Activated CD8-positive, alpha-beta memory T cell treated with anti-CD3 and anti-CD28 coated beads, Interleukin-2, amount 10 ng/mL, durations not matched to agents 7 days and 5 days (primary cell): ENCODE measurements around the gene CUEDC1. TPM values are rescaled to one million over a fixed set of nuclear protein-coding genes. Genes with fewer than 3 reads are reported as not detected.
A peak's percentile ranks its signal among the peaks of the same experiment; 100 is the strongest.

Source experiments
- ATAC-seq: fragments of 150-1000 bp; cut with Tn5 transposase; one replicate; pipeline ENCODE4 v1.10.0; 2021; ENCODE audit warnings: moderate library complexity
- CTCF ChIA-PET: fragments of 350-600 bp; sonication (Branson Sonifier 250); formaldehyde crosslinking; loops from one replicate; lab custom pipeline; 2021; ENCODE audit warnings: antibody characterized with exemption; lab: Charles Lee
- DNase-seq: peaks from one replicate; pipeline ENCODE4 v3.0.0-alpha.2; 2020
- H3K27ac Mint-ChIP-seq: one replicate; pipeline ENCODE4 v1.8.0; 2021; ENCODE audit warnings: mild to moderate bottlenecking, mixed read lengths
- H3K27me3 Mint-ChIP-seq: one replicate; pipeline ENCODE4 v1.8.0; 2021; ENCODE audit warnings: mixed read lengths
- H3K36me3 Mint-ChIP-seq: one replicate; pipeline ENCODE4 v1.8.0; 2021; ENCODE audit warnings: mild to moderate bottlenecking, mixed read lengths
- H3K4me1 Mint-ChIP-seq: one replicate; pipeline ENCODE4 v1.8.0; 2021; ENCODE audit warnings: mixed read lengths
- H3K4me3 Mint-ChIP-seq: one replicate; pipeline ENCODE4 v1.8.0; 2021; ENCODE audit warnings: mild to moderate bottlenecking, moderate library complexity, mixed read lengths
- H3K9me3 Mint-ChIP-seq: one replicate; pipeline ENCODE4 v1.8.0; 2022; ENCODE audit warnings: low read depth, mixed read lengths
- total RNA-seq, 2 experiments: library from RNA; stranded (reverse); gene quantifications; one replicate each; pipeline ENCODE4 v1.2.3, GENCODE V29; 2021

The CUEDC1 gene
- total RNA-seq, 2 experiments from 2014 or later = not detected

DNA sequence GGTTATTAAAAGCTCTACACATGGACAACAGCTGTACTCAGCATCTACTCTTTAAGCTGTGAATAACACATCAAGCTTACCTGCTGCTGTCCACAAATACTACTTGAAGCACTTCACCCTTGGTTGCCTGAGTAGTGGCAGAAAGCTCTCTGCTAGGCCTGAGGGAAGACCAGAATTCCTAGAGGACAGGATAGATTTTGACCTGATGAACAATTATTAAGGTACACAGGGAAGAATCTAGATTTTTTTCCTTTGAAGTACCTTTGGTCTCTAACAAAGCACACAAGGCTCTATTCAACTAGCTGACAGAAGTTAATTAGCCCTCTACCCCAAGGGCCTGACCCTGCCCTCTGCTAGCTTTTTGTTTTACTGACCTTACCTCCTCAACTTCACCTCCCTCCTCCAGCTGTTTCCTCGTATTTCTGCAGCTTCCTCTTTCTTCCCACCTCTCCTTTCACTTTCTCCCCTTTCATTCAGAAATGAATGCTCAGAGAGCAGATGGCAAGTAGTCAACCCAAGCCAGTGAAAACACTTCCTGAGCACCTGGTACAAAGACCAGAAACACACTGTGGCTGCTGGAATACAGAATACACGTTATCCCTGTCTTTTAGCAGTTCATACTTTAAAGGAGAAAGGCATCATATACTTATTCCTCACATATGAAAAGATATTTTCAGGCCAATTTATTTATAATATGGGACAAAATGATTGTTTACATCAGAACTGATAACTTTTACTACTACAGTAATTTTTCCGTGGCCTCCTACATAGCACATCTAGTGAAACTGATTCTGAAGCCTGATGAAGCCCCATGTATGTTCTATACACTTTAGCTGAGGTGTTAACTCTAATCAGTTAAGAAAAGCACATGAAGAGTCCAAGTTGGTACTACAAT lies 38.5 kb upstream of the CUEDC1 start:
- Mint-ChIP-seq H3K27ac (peak overlapping the region; percentile 61), H3K27me3 (no peaks in the 10 kb centered on the region), H3K36me3 (peaks cover 19% of the 10 kb centered on the region), H3K4me1 (peaks cover 64% of the 10 kb centered on the region), H3K4me3 (no peak overlapping the region), H3K9me3 (no peaks in the 10 kb centered on the region)
- ATAC-seq = no peak
- CTCF ChIA-PET = interaction anchor here (0.6 to 11.7 kb wide), 8 partner anchors 8 to 491 kb away, joined by 3 to 121 read pairs (median 4); no protein-coding TSS in a partner anchor
- no peak for DNase-seq

DNA sequence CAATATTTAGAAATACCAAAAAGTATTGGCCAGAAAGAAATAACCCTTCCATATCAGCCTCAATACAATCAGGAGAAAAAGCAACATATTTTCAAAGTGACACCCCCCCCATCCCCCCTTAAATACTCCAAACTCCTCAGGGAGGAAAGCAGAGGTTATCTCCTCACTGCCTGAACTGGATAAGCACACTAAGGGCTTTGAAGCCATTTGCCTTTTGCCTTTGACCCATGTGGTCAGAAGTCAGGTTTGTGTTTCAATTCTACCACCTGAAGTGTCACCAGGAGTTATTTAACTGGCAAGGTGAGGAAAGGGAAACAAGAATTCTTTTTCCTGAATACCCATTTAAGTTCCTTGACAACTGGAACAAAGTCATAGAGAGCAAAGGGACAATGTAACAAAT lies 36.3 kb upstream of the CUEDC1 start:
- no peaks in the 10 kb centered on the region for H3K27me3 Mint-ChIP-seq
- peaks cover 8% of the 10 kb centered on the region for H3K36me3 Mint-ChIP-seq
- no peak overlapping the region for H3K4me3 Mint-ChIP-seq
- peaks cover 56% of the 10 kb centered on the region for H3K4me1 Mint-ChIP-seq
- ATAC-seq (no peak), DNase-seq (no peak)
- H3K9me3 Mint-ChIP-seq = no peaks in the 10 kb centered on the region
- H3K27ac Mint-ChIP-seq = peak overlapping the region; percentile 26
- CTCF ChIA-PET = interaction anchor here (4.1 to 11.7 kb wide), 2 partner anchors 8 to 134 kb away, joined by 61 to 121 read pairs; no protein-coding TSS in a partner anchor

DNA sequence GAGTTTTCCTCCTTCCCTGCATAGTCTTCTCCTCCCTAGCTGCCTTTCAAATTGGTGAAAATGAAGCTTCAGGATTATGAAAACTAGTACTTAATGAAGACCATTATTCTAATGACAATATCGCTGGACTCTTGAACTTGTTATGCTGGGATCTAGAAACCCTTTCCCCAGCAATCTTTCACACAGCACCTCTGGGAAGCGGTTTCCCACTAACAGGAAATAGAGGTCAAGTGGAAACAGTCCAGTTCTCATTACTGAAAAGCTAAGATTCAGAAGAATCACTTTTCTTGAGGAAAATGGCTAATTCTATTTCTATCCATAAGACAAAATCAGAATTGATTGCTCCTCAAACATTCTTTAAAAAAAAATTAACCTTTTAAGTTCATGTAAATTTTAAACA lies 34.8 kb upstream of the CUEDC1 start:
- H3K27ac Mint-ChIP-seq = peak overlapping the region; percentile 55
- H3K9me3 Mint-ChIP-seq = no peaks in the 10 kb centered on the region
- DNase-seq (no peak), ATAC-seq (no peak)
- no peak overlapping the region for H3K4me3 Mint-ChIP-seq
- CTCF ChIA-PET = interaction anchor here (0.7 to 4.1 kb wide), 9 partner anchors 10 to 147 kb away, joined by 3 to 61 read pairs (median 4); partner anchors contain the start of genes CUEDC1, MRPS23 and SRSF1
- peaks cover 61% of the 10 kb centered on the region for H3K4me1 Mint-ChIP-seq
- no peaks in the 10 kb centered on the region for H3K27me3 Mint-ChIP-seq
- H3K36me3 Mint-ChIP-seq = peaks cover 5% of the 10 kb centered on the region

DNA sequence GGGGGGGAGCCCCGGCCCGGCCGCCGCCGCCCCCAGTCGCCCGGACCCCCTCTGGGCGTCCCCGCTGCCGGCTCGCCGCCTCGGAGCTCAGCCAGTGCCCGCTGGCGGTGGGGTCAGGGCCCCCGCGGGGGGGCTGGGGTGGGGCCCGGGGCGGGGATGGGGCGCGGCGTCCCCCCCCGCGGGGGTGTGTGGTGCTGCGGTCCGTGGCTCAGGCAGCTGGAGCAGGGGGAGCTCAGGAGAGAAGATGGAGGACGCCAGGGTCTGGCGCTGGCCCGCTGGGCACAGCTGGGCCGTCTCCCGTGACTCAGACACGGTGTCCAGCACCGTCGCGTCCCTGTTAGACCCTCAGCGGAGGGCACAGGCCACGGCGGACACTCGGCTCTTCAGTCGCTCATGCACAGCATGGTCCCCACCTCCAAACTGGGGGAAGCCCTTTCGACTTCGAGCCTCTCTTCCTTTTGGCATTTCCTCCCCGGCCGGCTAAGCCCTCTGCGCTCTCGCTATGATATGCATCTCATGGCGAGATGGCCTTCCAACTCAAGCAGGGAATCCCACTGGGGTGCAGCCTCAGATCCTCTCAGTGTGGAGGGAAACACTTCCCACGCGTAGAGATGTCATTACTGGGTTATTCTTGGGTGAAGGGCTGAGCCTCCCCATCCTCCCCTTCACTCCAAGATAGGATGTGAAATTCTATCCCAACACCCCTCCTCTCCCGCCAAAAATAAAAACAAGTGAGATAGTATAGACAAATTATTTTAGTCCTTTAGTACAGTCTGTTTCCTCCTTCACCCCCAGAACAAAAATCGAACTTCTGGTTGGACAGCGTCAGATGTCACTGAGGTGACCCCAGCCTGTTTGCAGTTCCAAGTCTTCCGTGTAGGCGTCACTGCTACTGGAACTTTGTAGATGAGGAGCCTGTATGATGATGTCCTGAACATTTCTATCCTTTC lies 33.4 kb upstream of the CUEDC1 start:
- ATAC-seq (peak; percentile 74), DNase-seq (peak; percentile 77)
- no peaks in the 10 kb centered on the region for H3K9me3 Mint-ChIP-seq
- peak overlapping the region; percentile 95 for H3K4me3 Mint-ChIP-seq
- H3K4me1 Mint-ChIP-seq = peaks cover 62% of the 10 kb centered on the region
- CTCF ChIA-PET = interaction anchor here (0.7 to 4.1 kb wide), 3 partner anchors 11 to 205 kb away, joined by 3 to 61 read pairs (median 8); partner anchors contain the start of gene SRSF1
- H3K27ac Mint-ChIP-seq = peak overlapping the region; percentile 88
- no peaks in the 10 kb centered on the region for H3K27me3 Mint-ChIP-seq
- H3K36me3 Mint-ChIP-seq = peaks cover 10% of the 10 kb centered on the region

DNA sequence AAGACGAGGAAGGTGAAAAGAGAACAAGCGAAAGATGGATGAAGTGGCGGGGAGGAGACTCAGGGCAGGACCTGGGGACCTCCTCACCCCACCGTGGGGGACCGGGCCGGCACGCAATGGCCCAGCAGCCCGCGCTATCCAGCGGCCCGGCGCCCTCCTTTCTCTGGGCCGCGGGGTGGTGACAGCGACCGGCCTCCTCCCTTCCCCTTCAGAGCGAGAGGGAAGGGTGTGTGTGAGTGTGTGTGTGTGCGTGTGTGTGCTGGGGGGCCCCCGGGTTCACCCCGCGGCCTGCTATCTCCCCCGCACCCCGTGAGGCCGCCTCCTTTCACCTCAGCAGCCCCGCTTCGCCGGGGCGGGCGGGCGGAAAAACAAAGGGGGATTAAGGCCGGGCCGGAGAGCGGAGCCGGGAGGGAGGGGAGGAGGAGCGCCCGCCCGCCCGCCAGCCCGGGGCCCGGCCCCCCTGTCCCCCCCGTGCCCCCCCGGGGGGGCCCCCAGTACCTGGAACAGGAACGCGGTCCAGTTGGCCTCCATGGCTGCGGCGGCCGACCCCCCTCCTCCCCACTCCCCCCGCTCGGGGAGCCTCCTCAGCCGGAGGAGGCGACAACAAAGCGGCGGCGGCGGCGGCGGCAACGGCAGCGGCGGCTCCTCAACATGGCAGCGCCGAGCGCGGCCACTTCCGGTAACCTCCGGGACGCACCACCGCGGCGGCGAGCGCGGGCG lies 32.5 kb upstream of the CUEDC1 start, which contains the start of gene VEZF1:
VEZF1 (minus strand) TSS at position 674 of the 720 bp plus-strand sequence; CDS start at position 531, 143 bp downstream.
- Mint-ChIP-seq H3K9me3 (no peaks in the 10 kb centered on the region), H3K27me3 (no peaks in the 10 kb centered on the region)

DNA sequence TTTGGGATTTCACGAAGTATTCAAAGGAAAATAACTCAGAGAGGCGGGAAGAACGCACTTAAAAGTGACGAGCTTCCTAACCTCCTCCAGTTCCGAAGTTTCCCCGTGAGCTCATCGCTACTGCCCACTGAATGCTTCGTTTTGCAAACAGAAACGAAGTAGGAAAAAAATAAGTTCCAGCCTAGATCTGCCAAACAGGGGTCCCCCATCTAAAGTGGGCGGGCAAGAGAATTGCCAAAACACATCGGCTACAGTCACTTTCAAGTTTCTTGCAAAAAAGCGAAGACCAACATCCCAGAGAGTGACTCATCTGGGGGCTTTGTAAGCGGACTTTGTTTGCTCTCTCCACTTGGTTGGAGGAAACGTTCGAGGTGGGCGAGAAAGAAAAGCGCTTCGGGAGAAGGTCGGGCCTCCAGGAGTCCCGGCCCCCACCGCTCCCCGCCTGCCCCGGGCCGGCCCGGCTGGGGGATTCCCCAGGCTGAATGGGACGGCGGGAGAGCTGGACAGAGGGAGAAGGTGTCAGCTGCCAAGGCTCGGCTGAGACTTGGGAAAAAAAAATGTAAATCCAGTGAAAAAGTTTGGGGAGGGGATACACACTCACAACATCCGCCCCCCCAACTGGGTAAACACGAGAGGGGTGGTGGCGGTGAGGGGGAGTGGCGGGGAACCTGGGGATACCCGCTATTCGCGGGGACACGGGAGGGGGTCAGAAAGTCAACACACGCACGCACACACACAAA lies 31.8 kb upstream of the CUEDC1 start:
- peak overlapping the region; percentile 87 for H3K27ac Mint-ChIP-seq
- no peaks in the 10 kb centered on the region for H3K27me3 Mint-ChIP-seq
- peaks cover 18% of the 10 kb centered on the region for H3K36me3 Mint-ChIP-seq
- DNase-seq = peak; percentile 56
- peak overlapping the region; percentile 95 for H3K4me3 Mint-ChIP-seq
- CTCF ChIA-PET = interaction anchor here (1.2 to 3.3 kb wide), 7 partner anchors 11 to 128 kb away, joined by 3 to 35 read pairs (median 8); no protein-coding TSS in a partner anchor
- no peaks in the 10 kb centered on the region for H3K9me3 Mint-ChIP-seq
- ATAC-seq = peak; percentile 6
- peaks cover 66% of the 10 kb centered on the region for H3K4me1 Mint-ChIP-seq

More for the DNA sequence above, 32.5 kb upstream of the CUEDC1 start, which contains the start of gene VEZF1:
- Mint-ChIP-seq H3K4me1 (peaks cover 63% of the 10 kb centered on the region), H3K4me3 (peak within 1 kb of the TSS; percentile 95), H3K36me3 (peaks cover 14% of the 10 kb centered on the region), H3K27ac (peak within 1 kb of the TSS; percentile 88)
- ATAC-seq = peak; percentile 77
- CTCF ChIA-PET = interaction anchor here (1.4 to 4.1 kb wide), 3 partner anchors 12 to 95 kb away, joined by 3 to 61 read pairs (median 9); no protein-coding TSS in a partner anchor
- DNase-seq = peak; percentile 84

DNA sequence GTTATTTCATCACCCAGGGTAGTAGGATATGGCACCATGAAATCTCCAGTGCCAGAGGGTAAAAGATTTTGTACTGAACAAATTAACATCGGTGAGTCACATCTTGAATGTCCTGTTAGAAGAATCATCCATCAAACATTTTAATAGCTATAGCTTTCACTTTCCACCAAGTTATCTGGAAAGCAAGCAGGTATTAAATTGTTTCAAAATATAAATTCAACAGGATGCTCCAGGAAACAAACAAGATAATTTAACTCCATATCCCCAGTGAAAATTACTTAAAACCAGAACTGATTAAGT lies 30.4 kb upstream of the CUEDC1 start:
- H3K27ac Mint-ChIP-seq = no peak overlapping the region

DNA sequence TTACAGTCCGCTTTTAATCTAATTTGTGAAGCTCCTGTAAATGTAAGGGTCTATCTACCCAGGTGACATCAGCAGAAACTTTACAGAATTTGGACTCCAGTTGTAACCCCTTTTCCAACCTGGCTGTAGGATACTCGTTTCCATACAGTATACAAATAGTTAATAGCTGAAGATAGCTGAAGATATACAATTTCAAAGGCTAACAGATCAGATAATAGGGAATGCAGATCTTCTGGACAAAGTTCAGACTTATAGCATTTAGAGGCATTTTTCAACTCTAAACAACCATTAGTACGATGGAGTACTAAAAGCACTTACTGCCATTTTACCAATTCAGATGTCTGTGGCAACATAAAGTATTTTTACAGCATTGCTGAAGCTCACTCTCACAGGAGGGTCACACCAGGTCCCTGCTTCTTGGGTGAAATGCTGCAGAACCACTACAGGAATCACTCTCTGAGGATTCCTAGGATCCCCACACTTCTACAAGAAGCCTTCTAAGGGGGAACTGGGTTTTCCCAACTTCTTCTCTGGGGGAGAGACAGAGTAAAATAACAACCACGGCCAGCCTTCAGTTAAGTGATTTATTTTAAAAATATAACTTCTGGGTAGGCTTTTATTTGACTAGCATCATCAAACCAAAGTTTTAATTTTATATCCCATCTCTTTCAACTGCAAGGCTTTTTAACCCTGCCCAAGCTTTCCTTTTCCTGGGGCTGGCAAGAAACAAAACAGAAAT lies 29.9 kb upstream of the CUEDC1 start:
- H3K27ac Mint-ChIP-seq = no peak overlapping the region
- CTCF ChIA-PET = interaction anchor here (1.0 to 3.3 kb wide), 10 partner anchors 10 to 137 kb away, joined by 3 to 35 read pairs (median 4); partner anchors contain the start of gene MRPS23
- DNase-seq = no peak
- no peak for ATAC-seq
- H3K4me3 Mint-ChIP-seq = no peak overlapping the region
- peaks cover 30% of the 10 kb centered on the region for H3K36me3 Mint-ChIP-seq
- H3K9me3 Mint-ChIP-seq = no peaks in the 10 kb centered on the region
- H3K27me3 Mint-ChIP-seq = no peaks in the 10 kb centered on the region
- H3K4me1 Mint-ChIP-seq = peaks cover 65% of the 10 kb centered on the region

More for the DNA sequence above, 30.4 kb upstream of the CUEDC1 start:
- CTCF ChIA-PET = interaction anchor here (1.0 to 3.3 kb wide), 8 partner anchors 10 to 136 kb away, joined by 3 to 35 read pairs (median 6); partner anchors contain the start of gene MRPS23
- Mint-ChIP-seq H3K4me3 (no peak overlapping the region), H3K27me3 (no peaks in the 10 kb centered on the region), H3K36me3 (peaks cover 27% of the 10 kb centered on the region), H3K4me1 (peaks cover 66% of the 10 kb centered on the region), H3K9me3 (no peaks in the 10 kb centered on the region)
- DNase-seq (no peak), ATAC-seq (no peak)

DNA sequence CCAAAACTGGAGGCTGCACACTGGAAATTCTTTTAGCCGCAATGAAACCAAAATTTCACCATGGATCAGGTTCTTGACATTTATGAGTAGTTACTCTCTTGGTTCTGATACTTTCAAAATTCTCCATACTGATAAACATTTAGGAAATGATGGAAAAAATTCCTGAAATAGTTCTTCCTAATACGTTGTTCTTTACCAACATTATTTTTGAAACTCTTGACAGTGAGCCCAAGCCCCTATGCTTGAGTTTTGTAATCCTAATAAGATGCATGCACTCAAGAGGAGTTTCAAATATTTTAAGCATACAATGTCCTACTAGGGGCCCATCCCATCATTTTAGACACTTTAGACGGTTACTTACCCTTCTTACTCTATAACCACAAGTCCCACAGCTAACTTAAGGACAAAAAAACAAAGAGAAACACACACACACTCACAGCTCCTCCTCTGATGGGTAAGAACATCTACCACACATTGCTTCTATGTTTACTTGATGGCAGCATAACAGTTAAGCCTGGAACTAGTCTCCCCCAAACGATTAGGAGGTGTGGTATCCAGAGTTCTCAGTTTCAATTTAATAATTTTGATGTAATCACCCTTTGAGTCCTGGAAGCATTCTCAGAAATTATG lies 29.2 kb upstream of the CUEDC1 start:
- H3K4me1 Mint-ChIP-seq = peaks cover 59% of the 10 kb centered on the region
- no peak for ATAC-seq
- H3K27me3 Mint-ChIP-seq = no peaks in the 10 kb centered on the region
- peaks cover 30% of the 10 kb centered on the region for H3K36me3 Mint-ChIP-seq
- CTCF ChIA-PET = interaction anchor here (1.0 to 3.3 kb wide), 8 partner anchors 14 to 136 kb away, joined by 3 to 35 read pairs (median 6); partner anchors contain the start of gene MRPS23
- H3K9me3 Mint-ChIP-seq = no peaks in the 10 kb centered on the region
- DNase-seq = no peak
- H3K4me3 Mint-ChIP-seq = no peak overlapping the region
- H3K27ac Mint-ChIP-seq = no peak overlapping the region

DNA sequence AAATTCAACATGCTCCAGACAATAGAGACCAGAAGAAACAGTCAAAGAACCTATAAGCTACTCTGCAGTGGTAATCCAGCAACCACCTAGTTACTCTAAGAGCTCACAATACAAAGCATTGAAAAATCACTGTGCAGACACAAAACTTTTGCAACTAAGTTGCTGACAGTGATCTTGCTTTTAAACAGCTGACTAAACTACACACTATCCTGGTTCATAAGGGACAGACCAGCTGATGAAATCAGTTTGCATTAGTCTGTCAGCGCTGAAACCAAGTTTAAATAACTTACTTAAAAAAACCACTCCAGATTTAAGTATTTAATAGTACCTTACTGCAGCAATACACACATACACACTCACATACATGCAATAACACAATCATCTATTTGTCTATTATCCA lies 28.2 kb upstream of the CUEDC1 start:
- Mint-ChIP-seq H3K4me1 (peaks cover 51% of the 10 kb centered on the region), H3K27ac (no peak overlapping the region), H3K36me3 (peaks cover 38% of the 10 kb centered on the region), H3K27me3 (no peaks in the 10 kb centered on the region), H3K4me3 (no peak overlapping the region), H3K9me3 (no peaks in the 10 kb centered on the region)
- DNase-seq (no peak), ATAC-seq (no peak)
- CTCF ChIA-PET = interaction anchor here (0.9 to 1.5 kb wide), 3 partner anchors 12 to 91 kb away, joined by 4 to 6 read pairs (median 4); no protein-coding TSS in a partner anchor
